GM19099 (cell line): Measurements from ENCODE around the gene WDR62.
A peak's percentile ranks its signal among the peaks of the same experiment; 100 is the strongest.

ENCODE experiments used
- POLR2A ChIP-seq: IDR thresholded peaks from 3 replicates; pipeline ENCODE4 v1.6.1; 2011; ENCODE audit warnings: low read depth; ENCODE audit not compliant: insufficient read length; ENCODE audit errors: extremely low read depth

WDR62 gene

DNA sequence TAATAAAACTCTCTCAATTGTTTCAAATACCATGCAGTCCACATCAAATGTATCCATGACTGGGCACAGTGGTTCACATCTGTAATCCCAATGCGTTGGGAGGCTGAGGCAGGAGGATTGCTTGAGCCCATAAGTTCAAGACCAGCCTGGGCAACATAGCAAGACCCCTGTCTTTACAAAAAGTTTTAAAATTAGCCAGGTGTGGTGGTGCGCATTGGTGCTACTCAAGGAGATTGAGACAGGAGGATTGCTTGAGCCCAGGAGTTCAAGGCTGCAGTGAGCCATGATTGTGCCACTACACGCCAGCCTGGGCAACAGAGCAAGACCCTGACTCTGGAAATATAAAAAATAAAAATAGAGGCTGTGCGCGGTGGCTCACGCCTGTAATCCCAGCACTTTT is 27.0 kb upstream of the WDR62 start:
- TF ChIP-seq POLR2A, result no peak

DNA sequence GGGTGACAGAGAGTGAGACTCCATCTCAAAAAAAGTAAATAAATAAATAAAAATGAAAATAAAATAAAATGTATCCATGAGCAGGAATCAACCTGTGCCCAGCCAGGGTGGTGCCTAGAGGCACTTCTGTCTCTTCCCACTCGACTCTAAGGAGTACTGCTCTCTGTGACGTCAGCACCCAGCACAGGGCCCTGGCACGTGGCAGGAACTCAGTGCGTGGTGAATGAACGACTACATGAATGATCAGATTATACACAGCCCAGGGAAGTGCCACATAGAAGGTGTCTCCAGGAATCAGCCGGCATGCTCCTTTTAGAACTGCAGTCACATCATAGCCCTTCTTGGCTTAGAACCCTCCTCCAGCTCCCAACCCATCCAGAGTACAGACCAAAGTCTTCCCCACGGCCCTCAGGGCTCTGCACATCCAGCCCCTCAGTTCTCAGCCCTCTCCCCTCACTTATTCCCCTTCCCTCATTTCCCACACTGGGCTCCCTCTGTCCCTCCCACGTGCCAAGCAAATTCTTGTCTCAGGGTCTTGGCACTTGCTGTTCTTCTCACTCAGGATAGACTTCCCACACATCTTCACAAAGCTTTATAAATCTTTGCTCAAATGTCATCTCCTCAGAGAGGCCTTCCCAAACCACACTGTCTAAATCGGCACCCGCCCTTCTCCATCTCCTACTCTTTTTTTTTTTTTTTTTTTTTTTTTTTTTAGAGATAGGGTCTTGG is 26.2 kb upstream of the WDR62 start:
- no peak for TF ChIP-seq POLR2A

DNA sequence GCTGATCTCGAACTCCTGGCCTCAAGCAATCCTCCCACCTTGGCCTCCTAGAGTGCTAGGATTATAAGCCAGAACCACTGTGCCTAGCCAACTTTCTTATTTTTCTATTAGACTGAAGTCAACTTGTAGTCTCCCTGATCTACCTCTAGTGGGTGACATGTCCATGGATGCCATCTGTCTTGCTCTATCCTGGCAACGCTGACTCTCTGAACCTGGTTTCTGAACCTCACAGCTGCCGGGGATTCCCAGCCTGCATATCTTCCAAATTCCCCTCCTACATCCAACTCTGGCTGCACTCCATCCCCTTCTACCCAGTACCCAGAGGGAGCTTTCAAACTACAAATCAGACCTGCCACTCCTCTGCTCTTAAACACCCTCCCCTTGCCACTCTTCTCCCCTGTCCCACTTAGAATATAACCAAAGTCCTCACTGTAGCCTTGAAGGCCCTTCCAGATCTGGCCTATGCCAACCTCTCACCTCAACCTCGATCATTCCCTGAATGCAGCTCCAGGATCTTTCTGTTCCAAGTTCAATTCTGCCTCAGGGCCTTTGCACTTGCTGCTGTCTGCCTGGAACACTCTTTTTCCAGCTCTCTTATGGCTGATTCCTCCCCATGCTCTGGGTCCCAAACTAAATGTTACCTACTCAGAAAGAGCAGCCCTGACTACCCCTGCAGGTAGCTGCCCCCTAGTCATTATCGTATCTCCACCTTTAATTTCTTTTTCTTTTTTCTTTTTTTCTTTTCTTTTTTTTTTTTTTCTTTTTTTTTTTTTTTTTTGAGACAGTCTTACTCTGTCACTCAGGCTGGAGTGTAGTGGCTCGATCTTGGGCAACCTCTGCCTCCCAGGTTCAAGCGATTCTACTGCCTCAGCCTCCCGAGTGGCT is 24.2 kb upstream of the WDR62 start:
- TF ChIP-seq POLR2A, result no peak

DNA sequence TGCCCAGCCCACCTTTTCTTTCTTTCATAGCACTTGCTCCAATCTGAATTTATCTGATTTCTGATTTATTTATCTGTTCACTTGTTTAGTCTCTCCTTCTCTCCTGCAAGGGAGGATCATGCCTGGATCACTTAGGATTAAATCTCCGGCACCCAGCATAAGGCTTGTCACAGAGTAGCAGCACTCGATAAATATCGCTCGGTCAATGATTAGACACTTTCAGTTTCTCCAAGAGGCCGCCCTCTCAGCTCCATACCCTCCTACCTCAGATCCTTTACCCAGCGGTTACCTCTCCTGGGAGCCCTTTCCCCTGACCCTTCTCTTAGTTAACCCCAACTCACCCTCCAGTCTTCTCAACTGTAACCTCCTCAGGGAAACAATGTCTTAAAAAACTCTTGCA is 23.4 kb upstream of the WDR62 start:
- no peak for TF ChIP-seq POLR2A

DNA sequence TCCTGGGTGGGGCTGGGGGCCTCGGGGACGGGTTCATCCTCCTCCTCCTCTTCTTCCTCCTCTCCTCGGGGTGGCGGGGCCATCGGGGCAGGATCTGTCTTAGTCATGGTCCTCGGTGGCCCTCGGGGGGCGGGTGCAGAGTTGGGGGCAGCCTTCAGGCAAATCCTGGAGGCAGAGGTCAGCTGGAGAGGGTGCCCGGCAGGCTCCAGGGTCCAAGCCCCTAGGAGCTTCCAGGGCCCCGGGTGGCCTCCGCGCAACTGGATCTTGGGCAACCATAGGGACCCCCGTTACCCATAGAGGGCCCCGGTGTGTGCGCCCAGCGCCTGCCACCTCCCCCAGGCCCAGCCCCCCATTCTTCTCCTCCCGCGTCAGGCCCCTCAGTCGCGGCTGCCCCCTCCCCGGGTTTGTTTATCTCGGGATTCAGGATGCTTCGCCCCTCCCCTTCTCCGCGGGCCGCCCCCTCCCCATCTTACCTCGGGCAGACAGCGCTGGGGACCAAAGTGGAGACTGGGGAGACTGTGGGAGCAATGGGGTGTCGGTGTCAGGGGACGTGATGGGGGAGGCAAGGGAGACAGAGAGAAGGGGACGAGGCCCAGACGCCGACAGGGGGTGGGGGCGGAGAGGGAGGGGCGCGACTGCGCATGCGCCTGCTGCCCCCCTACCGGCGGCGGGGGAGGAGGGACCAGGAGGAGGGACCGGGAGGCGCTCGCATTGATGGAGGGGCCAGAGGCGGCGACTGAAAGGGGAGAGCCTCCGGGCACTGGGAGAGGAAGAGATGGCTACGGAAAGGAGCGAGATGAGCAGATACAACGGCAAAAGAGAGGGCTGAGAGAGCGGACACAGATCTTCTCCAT is 22.2 kb upstream of the WDR62 start, which contains the start of gene CLIP3:
CLIP3 (minus strand) TSS at position 623 of the 854 bp plus-strand sequence; CDS start at position 107, 516 bp downstream.
- no peak for TF ChIP-seq POLR2A

DNA sequence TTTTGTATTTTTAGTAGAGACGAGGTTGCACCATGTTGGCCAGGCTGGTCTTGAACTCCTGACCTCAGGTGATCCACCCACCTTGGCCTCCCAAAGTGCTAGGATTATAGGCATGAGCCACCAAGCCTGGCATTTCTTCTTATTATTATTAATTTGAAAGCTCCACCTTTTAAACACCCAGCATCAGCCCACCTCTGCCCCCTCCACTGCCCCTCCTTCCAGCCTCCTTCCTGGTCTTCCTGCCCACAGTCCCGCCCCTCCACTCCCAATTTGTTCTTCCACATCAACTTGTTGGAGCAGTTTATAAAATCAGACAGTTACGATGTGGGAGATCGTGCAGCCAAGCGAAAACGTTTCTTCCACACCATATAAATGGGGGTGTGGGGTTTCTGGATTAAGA is 14.2 kb upstream of the WDR62 start:
- no peak for TF ChIP-seq POLR2A

DNA sequence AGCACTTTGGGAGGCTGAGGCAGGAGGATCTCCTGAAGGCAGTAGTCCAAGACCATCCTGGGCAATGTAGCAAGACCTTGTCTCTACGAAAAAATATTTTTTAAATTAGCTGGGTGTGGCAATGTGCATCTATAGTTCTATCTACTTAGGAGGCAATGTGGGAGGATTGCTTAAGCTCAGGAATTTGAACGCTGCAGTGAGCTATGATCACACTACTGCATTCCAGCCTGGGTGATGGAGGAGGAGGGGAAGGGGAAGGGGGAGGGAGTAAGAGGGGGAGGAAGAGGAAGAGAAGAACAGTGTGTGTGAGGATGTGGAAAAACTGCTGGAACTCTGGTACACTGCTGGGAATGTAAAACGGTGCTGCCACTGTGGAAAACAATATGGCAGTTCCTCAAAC is 12.9 kb upstream of the WDR62 start:
- TF ChIP-seq POLR2A, result no peak

DNA sequence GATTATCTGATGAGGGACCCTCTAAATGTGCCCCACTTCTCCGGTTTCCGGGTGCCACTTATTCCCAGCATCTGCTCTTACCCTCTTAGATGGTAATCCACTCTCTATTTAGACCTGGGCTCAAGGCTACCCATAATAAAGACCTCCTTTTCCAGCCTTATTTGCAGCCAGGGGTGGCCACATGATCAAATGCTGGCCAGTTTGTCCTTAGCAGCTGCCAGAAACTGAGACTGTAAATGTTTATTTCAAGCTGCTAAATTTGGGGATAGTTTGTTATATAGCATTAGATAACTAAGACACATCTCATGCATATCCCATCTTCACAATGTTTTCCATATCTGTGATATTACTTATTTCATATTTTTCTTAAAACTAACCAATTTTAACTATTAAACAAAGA is 10.7 kb upstream of the WDR62 start:
- TF ChIP-seq POLR2A, result no peak

DNA sequence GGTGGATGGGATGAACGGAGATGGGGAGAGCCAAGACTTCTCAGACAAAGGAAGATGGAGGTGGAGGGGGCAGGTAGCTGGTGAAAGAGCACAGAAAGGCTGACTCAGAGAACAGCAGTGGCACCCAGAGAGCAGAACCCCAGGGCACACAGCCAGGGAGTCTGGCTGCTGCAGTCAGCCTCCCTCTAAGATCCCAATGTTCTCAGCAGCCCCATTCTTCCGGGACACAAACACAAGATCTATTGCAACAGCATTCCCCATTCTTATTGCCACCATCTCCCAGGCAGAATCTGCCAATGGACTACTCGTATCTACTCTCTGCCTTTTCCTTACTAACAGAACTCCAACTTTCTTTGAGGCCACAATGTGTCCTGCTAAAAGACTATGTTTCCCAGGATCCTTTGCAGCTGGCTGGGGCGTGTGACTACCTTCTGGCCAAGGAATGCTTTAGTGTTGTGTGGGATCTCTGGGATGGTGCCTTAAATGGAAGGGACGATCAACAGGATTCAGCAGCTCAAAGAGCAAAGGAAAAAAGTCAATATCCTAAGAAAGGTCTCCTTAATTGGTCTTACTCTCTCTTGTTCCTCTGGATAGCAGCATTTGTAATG is 8.2 kb upstream of the WDR62 start:
- no peak for TF ChIP-seq POLR2A

DNA sequence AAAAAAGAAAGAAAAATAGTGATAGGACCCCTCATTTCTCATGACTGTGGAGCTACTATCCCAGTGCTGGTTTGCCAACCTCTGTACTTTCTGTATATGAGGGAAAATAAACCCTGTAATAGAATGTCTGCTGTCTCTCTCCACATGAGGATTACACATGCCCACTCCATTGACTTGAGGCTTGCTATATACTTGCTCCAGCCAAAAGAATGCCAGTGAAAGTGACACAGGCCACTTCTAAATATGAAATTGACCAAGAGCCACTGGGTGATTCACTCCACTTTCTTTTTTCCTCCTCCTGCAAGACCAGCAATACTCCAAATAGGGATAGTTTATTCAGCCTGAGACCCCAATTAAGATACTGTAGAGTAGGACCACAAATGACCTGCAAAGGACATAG is 6.9 kb upstream of the WDR62 start:
- TF ChIP-seq POLR2A, result no peak

DNA sequence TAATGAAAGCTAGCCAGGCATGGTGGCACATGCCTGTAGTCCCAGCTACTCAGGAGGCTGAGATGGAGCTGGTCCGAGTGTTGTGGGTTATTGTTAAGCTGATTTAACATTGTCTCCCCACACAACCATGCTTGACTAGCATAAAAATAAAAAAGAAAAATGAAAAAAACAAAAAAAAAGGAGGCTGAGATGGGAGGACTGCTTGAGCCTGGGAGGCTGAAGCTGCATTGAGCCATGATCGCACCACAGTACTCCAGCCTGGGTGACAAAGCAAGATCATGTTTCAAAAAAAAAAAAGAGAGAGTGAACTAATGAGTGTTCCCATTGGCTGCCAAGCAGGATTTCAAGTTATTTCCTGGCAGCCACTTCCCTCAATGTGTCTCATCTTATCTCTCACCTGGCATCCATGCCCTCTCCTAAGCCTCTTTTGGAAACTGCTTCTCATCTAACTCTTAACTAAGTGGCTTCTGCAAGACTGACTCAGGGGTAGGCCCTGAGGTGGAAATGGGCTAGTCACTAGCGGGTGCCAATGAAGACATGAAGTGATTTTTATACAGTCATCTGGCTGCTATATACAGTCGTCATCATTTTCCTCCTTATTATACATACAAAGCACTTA is 5.5 kb upstream of the WDR62 start:
- no peak for TF ChIP-seq POLR2A

DNA sequence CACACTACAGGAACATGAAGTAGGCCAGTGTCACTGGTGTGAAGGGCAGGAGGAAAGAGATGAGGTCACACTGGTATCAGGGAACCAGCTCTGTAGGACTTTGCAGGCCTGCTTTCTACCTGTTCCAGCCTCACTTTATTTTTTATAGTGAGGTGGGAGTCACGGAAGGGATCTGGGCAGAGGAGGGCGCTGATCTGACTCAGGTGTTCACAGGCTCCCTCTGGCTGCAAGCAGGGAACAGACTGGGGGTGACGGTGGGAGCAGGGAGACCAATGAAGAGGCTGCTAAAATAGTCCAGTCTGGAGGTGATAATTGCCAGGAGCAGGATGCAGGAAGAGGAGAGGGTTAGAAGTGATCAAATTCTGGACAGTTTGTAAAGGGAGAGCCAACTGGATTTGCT is 3.5 kb upstream of the WDR62 start:
- no peak for TF ChIP-seq POLR2A

DNA sequence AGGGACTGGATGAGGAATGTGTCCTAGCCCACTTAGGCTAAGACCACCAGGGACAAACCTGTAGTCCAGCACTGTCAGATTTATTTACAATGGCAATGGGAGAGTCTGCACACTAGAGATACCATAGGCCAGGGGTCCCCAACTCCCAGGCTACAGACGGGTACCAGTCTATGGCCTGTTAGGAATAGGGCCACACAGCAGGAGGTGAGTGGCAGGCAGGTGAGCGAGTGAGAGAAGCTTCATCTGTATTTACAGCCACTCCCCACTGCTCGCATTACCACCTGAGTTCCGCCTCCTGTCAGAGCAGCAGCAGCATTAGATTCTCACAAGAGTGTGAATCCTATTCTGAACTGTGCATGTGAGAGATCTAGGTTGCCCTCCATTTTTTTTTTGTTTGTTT is 3.1 kb upstream of the WDR62 start:
- TF ChIP-seq POLR2A, result no peak

DNA sequence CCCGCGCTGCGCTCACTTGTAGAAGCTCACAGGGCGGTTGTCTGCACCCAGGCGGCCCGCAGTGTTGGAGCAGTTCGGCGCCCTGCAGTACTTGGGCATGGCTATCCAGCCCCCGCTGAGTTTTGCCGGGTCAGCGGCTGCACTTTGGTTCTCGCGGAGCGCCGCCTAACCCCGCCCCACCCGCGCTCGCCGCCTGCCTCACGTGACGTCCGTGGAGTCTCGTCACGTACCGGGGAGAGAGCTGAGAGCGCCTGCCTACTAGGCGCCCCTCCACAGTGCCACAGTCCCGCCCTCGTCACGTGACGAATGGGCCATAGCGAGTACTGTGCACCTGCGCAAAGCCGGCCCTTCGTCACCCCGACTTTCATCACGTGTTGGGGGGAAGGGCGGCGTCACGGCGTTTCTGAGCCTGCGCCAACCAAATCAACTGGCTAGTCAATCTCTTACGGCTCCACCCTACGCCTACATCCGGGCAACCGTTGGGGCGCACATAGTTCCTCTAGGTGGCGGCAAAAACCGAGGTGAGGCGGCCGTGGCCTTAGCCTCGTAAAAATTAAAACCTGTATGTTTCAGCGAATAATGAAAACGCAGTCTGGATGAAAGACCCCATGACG is 471 bp upstream of the WDR62 start, which contains the start of gene THAP8:
THAP8 (minus strand) TSS at position 167 of the 614 bp plus-strand sequence; CDS start at position 99, 68 bp downstream.
- peak; percentile 77 for TF ChIP-seq POLR2A

DNA sequence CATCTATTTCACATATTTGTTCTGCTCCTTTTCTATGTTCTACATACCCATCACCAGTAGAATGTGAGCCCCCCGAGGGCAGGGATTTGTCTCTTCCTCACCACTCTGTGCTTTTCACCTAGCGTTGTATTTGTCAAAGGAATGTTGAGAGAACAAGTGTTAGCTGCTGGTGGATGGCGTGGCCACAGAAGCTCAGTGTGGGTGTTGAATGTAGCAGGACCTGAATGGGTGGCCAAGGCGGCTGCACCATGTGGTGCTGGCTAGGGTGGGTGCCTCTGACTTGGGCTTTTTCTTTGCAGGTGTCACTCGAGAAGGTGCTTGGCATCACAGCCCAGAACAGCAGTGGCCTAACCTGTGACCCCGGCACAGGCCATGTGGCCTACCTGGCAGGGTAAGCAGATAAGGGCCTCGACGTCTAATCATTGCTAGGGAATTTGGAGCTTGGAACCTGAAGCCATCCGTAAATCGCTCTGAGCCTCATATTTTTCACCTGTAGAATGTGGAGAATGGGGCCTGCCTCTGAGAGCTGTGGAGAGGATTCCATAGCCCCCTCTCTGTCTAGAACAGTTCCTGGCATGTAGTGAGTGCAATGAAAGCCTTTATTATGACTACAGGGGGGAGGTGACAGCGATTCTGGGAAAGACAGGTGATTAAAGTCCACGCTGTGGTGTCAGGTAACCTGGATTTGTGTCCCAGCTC is 3.9 kb downstream of the WDR62 start:
- TF ChIP-seq POLR2A, result no peak
